SK-MEL-5 (cell line): Measurements from ENCODE around the gene VSTM2B. TPM values are rescaled to one million over a fixed set of nuclear protein-coding genes. Genes with fewer than 3 reads are reported as not detected.
"Not testable (repeated sequence)": the region's sequence is repeated elsewhere in the genome, so short reads cannot be mapped to it uniquely, and the experiment has no call there.

ENCODE experiments used
- DNase-seq: peaks from one replicate; pipeline ENCODE4 v3.0.0-alpha.2; 2016; ENCODE audit warnings: low read depth, low spot score
- in situ Hi-C: cut with HindIII; loops from 2 replicates; pipeline ENCODE4 v1.10.0; 2016; ENCODE audit warnings: low sequenced_read_pairs, high pct_unique_total_duplicates, low pct_unique_long_range_greater_than_20kb
- polyA plus RNA-seq, 2 experiments: library from polyadenylated mRNA; depleted of rRNA; stranded (reverse); fragments of >200 nt; gene quantifications; 2 replicates each; pipeline ENCODE4 v1.2.3, GENCODE V29; 2015
- total RNA-seq: library from RNA; depleted of rRNA; stranded (reverse); fragments of >200 nt; shearing (Covaris generic); gene quantifications from 2 replicates; pipeline ENCODE4 v1.2.3, GENCODE V29; 2014; rRNA removed

The VSTM2B gene
- total RNA-seq = not detected in 2 replicates
- 0.44 and 0.60 TPM in 2 replicates for polyA plus RNA-seq (2015; cell fraction: cytosol; rRNA removed)
- 0.98 and 3.6 TPM in 2 replicates for polyA plus RNA-seq (2015; cell fraction: nucleus; rRNA removed)

- no peak for DNase-seq
- in situ Hi-C loops = no loop called here
These were observed at the start of gene VSTM2B for GRCh38 chr19:29525901-29526729. VSTM2B (plus strand) TSS chr19:29525994; CDS start chr19:29526584, 590 bp downstream.

- no peak for DNase-seq
- in situ Hi-C loops = no loop called here
These were observed 49.3 kb upstream of the VSTM2B start for GRCh38 chr19:29476528-29476927.

- in situ Hi-C loops = no loop called here
These were observed 47.8 kb upstream of the VSTM2B start for GRCh38 chr19:29477831-29478577.

GRCh38 chr19:29478578-29479565 lies 46.9 kb upstream of the VSTM2B start:
- in situ Hi-C loops = no loop called here

More at GRCh38 chr19:29477831-29478577, 47.8 kb upstream of the VSTM2B start:
- no peak for DNase-seq

GRCh38 chr19:29479941-29480340 lies 45.9 kb upstream of the VSTM2B start:
- DNase-seq = no peak
- in situ Hi-C loops = no loop called here

More at GRCh38 chr19:29478578-29479565, 46.9 kb upstream of the VSTM2B start:
- peak; percentile 51 for DNase-seq

GRCh38 chr19:29480507-29480906 lies 45.3 kb upstream of the VSTM2B start:
- DNase-seq = no peak
- in situ Hi-C loops = no loop called here

- in situ Hi-C loops = no loop called here
- no peak for DNase-seq
These were observed 42.7 kb upstream of the VSTM2B start for GRCh38 chr19:29482855-29483640.

- no peak for DNase-seq
- in situ Hi-C loops = no loop called here
These were observed 42.2 kb upstream of the VSTM2B start for GRCh38 chr19:29483641-29483920.

- in situ Hi-C loops = no loop called here
- DNase-seq = no peak
These were observed 41.7 kb upstream of the VSTM2B start for GRCh38 chr19:29483944-29484581.

GRCh38 chr19:29484876-29485275 lies 40.9 kb upstream of the VSTM2B start:
- no peak for DNase-seq
- in situ Hi-C loops = no loop called here

GRCh38 chr19:29485293-29485692 lies 40.5 kb upstream of the VSTM2B start:
- in situ Hi-C loops = no loop called here

GRCh38 chr19:29486961-29487360 lies 38.8 kb upstream of the VSTM2B start:
- DNase-seq, in situ Hi-C loops: not testable (repeated sequence)

More at GRCh38 chr19:29485293-29485692, 40.5 kb upstream of the VSTM2B start:
- no peak for DNase-seq

- in situ Hi-C loops = no loop called here
- DNase-seq = peak; percentile 75
These were observed 38.4 kb upstream of the VSTM2B start for GRCh38 chr19:29487432-29487831.

- in situ Hi-C loops = no loop called here
- no peak for DNase-seq
These were observed 37.5 kb upstream of the VSTM2B start for GRCh38 chr19:29488316-29488715.

- DNase-seq = no peak
- in situ Hi-C loops = no loop called here
These were observed 36.4 kb upstream of the VSTM2B start for GRCh38 chr19:29489172-29489951.

GRCh38 chr19:29491491-29491890 lies 34.3 kb upstream of the VSTM2B start:
- in situ Hi-C loops = no loop called here

More at GRCh38 chr19:29491491-29491890, 34.3 kb upstream of the VSTM2B start:
- no peak for DNase-seq
